Astrocyte (in vitro differentiated cells and primary cell): ENCODE results near the gene C20orf204.

Source experiments
- CTCF ChIP-seq: IDR thresholded peaks from 2 replicates; pipeline ENCODE4 v1.5.1; 2011; ENCODE audit warnings: low read depth, mild to moderate bottlenecking, inconsistent platforms, low read length, moderate library complexity; ENCODE audit not compliant: insufficient read depth
- EZH2 ChIP-seq: IDR thresholded peaks from 2 replicates; pipeline ENCODE4 v1.6.1; 2012; ENCODE audit warnings: mild to moderate bottlenecking, low read length, inconsistent platforms; ENCODE audit not compliant: insufficient read depth

- TF ChIP-seq CTCF = no peak
- TF ChIP-seq EZH2 = no peak
Measured at GRCh38 chr20:64052987-64053840, 17.2 kb downstream of the C20orf204 start.
